GM19328 (cell line): ENCODE results near the gene SNX25.
"Not testable (repeated sequence)": the region's sequence is repeated elsewhere in the genome, so short reads cannot be mapped to it uniquely, and the experiment has no call there.

Experiments
- ATAC-seq: cut with Tn5 transposase; IDR thresholded peaks from one replicate; pipeline ENCODE4 v1.9.1; 2021; ENCODE audit warnings: mild to moderate bottlenecking, moderate library complexity; ENCODE audit not compliant: unreplicated experiment

Gene SNX25

GRCh38 chr4:185229021-185229818 lies 19.8 kb downstream of the SNX25 start:
- no peak for ATAC-seq

GRCh38 chr4:185232370-185232769 lies 23.0 kb downstream of the SNX25 start:
- no peak for ATAC-seq

- ATAC-seq = no peak
These were observed 25.9 kb downstream of the SNX25 start for GRCh38 chr4:185235119-185235842.

- ATAC-seq = no peak
These were observed 26.6 kb downstream of the SNX25 start for GRCh38 chr4:185235843-185236503.

- no peak for ATAC-seq
These were observed 27.8 kb downstream of the SNX25 start for GRCh38 chr4:185237175-185237574.

GRCh38 chr4:185238215-185238681 lies 28.9 kb downstream of the SNX25 start:
- no peak for ATAC-seq

GRCh38 chr4:185238750-185239149 lies 29.4 kb downstream of the SNX25 start:
- ATAC-seq = no peak

GRCh38 chr4:185240486-185240885 lies 31.1 kb downstream of the SNX25 start:
- not testable (repeated sequence) for ATAC-seq

GRCh38 chr4:185242749-185243533 lies 33.5 kb downstream of the SNX25 start:
- no peak for ATAC-seq

- ATAC-seq = no peak
These were observed 34.5 kb downstream of the SNX25 start for GRCh38 chr4:185243879-185244278.

GRCh38 chr4:185244763-185245162 lies 35.4 kb downstream of the SNX25 start:
- ATAC-seq = no peak

- ATAC-seq = no peak
These were observed 37.1 kb downstream of the SNX25 start for GRCh38 chr4:185246453-185246852.

- ATAC-seq = no peak
These were observed 37.8 kb downstream of the SNX25 start for GRCh38 chr4:185247151-185247550.

- no peak for ATAC-seq
These were observed 39.1 kb downstream of the SNX25 start for GRCh38 chr4:185248393-185249039.

GRCh38 chr4:185249105-185249504 lies 39.7 kb downstream of the SNX25 start:
- ATAC-seq = no peak

GRCh38 chr4:185254434-185254833 lies 45.0 kb downstream of the SNX25 start:
- ATAC-seq = no peak

- no peak for ATAC-seq
These were observed 46.5 kb downstream of the SNX25 start for GRCh38 chr4:185255868-185256267.

GRCh38 chr4:185256446-185256845 lies 47.0 kb downstream of the SNX25 start:
- no peak for ATAC-seq

GRCh38 chr4:185257086-185257485 lies 47.7 kb downstream of the SNX25 start:
- no peak for ATAC-seq

GRCh38 chr4:185257694-185258093 lies 48.3 kb downstream of the SNX25 start:
- ATAC-seq = no peak
